Measurements from ENCODE around the gene BMERB1.

The BMERB1 gene

GRCh38 chr16:15532825-15533224 lies 98.4 kb downstream of the BMERB1 start:
- POLR2A ChIA-PET: no interaction called here
- TF ChIP-seq, protein P1, sequence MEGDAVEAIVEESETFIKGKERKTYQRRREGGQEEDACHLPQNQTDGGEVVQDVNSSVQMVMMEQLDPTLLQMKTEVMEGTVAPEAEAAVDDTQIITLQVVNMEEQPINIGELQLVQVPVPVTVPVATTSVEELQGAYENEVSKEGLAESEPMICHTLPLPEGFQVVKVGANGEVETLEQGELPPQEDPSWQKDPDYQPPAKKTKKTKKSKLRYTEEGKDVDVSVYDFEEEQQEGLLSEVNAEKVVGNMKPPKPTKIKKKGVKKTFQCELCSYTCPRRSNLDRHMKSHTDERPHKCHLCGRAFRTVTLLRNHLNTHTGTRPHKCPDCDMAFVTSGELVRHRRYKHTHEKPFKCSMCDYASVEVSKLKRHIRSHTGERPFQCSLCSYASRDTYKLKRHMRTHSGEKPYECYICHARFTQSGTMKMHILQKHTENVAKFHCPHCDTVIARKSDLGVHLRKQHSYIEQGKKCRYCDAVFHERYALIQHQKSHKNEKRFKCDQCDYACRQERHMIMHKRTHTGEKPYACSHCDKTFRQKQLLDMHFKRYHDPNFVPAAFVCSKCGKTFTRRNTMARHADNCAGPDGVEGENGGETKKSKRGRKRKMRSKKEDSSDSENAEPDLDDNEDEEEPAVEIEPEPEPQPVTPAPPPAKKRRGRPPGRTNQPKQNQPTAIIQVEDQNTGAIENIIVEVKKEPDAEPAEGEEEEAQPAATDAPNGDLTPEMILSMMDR (IDR thresholded peaks at IDR 0.05; ENCODE audit: control extremely low read depth, extremely low read depth, low read depth, missing control alignments): no peak
- no peak for DNase-seq (ENCODE audit: extremely low spot score)
- CTCF ChIA-PET: no interaction called here

DNA sequence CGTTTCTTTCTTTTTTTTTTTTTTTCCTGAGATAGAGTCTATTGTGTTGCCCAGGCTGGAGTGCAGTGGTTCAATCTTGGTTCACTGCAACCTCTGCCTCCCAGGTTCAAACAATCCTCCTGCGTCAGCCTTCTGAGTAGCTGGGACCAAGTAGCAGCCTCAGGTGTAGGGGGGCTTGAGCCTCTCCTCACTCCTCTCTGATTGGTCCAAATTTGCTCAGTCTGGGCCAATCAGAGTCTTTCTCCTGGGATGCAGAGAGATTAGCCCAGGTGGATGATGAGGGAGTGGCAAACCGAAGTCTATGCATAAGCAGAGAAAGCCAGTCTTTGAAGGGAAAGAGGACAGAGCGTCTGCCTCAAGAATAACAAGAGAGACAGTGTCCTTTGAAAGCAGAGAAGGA lies 99.0 kb downstream of the BMERB1 start:
- TF ChIP-seq, protein P1 (IDR thresholded peaks at IDR 0.05; ENCODE audit: control extremely low read depth, extremely low read depth, low read depth, missing control alignments): no peak
- CTCF ChIA-PET: no interaction called here
- POLR2A ChIA-PET: no interaction called here
- no peak for DNase-seq (ENCODE audit: extremely low spot score)

GRCh38 chr16:15535772-15536171 lies 101.4 kb downstream of the BMERB1 start:
- no peak for DNase-seq (ENCODE audit: extremely low spot score)
- ChIA-PET CTCF (interaction anchor here (1.2 to 2.8 kb wide), 2 partner anchors 11 to 13 kb away, joined by 3 to 10 read pairs; no protein-coding TSS in a partner anchor), POLR2A (no interaction called here)
- TF ChIP-seq, protein P1 (IDR thresholded peaks at IDR 0.05; ENCODE audit: control extremely low read depth, extremely low read depth, low read depth, missing control alignments): no peak

GRCh38 chr16:15536843-15537242 lies 102.5 kb downstream of the BMERB1 start:
- no peak for DNase-seq (ENCODE audit: extremely low spot score)
- TF ChIP-seq, protein P1 (IDR thresholded peaks at IDR 0.05; ENCODE audit: control extremely low read depth, extremely low read depth, low read depth, missing control alignments): no peak
- POLR2A ChIA-PET: no interaction called here
- CTCF ChIA-PET: interaction anchor here (1.2 to 2.8 kb wide), 2 partner anchors 12 kb away, joined by 3 to 10 read pairs; no protein-coding TSS in a partner anchor

GRCh38 chr16:15538507-15538906 lies 104.1 kb downstream of the BMERB1 start:
- DNase-seq (ENCODE audit: extremely low spot score): no peak
- TF ChIP-seq, protein P1 (IDR thresholded peaks at IDR 0.05; ENCODE audit: control extremely low read depth, extremely low read depth, low read depth, missing control alignments): no peak
- ChIA-PET CTCF (interaction anchor here (0.8 to 1.5 kb wide), 2 partner anchors 13 to 17 kb away, joined by 4 to 8 read pairs; no protein-coding TSS in a partner anchor), POLR2A (no interaction called here)

GRCh38 chr16:15539197-15539596 lies 104.8 kb downstream of the BMERB1 start:
- POLR2A ChIA-PET: no interaction called here
- TF ChIP-seq, protein P1 (IDR thresholded peaks at IDR 0.05; ENCODE audit: control extremely low read depth, extremely low read depth, low read depth, missing control alignments): no peak
- no peak for DNase-seq (ENCODE audit: extremely low spot score)
- CTCF ChIA-PET: interaction anchor here (0.8 to 1.5 kb wide), 4 partner anchors 10 to 62 kb away, joined by 3 to 8 read pairs (median 4); no protein-coding TSS in a partner anchor

DNA sequence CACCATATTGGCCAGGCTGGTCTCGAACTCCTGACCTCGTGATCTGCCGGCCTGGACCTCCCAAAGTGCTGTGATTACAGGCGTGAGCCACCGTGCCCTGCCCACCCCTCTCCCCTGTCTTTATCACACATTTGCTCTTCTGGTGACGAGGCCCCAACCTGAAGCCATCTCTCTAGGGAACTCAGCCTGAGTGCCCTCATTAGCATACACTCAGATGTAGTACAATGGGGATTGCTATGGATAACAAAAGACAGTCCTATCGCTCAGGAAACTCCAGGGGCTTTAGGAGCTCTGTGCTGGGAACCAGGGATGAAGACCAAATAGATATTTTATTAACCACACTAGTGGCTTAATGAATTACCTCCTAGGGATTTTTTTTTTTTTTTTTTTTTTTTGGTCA lies 107.9 kb downstream of the BMERB1 start:
- DNase-seq (ENCODE audit: extremely low spot score): no peak
- POLR2A ChIA-PET: no interaction called here
- TF ChIP-seq, protein P1 (IDR thresholded peaks at IDR 0.05; ENCODE audit: control extremely low read depth, extremely low read depth, low read depth, missing control alignments): no peak
- CTCF ChIA-PET: no interaction called here

All from GM10248 (cell line).